ENCODE data around the gene TBC1D2B. TPM values are rescaled to one million over a fixed set of nuclear protein-coding genes. Genes with fewer than 3 reads are reported as not detected.
"Not testable (repeated sequence)": the region's sequence is repeated elsewhere in the genome, so short reads cannot be mapped to it uniquely, and the experiment has no call there.

TBC1D2B gene
- total RNA-seq, 6 donors from 2014 or later, result 31.5 to 103 (median 64.2) TPM

GRCh38 chr15:77998592-77998991 lies 78.9 kb downstream of the TBC1D2B start:
- TF ChIP-seq EP300 (IDR thresholded peaks at IDR 0.05) (no peak), POLR2AphosphoS5 (IDR thresholded peaks at IDR 0.05) (no peak), CTCF (IDR thresholded peaks at IDR 0.05) (no peak), POLR2A (IDR thresholded peaks at IDR 0.05) (no peak)
- WGBS, 2 donors, result 90 to 95% methylated on average over 6 to 8 of the region's 8 CpGs

GRCh38 chr15:77997761-77998554 lies 79.6 kb downstream of the TBC1D2B start:
- H3K4me3 ChIP-seq; ATAC-seq (ENCODE audit: low FRiP score in 2 of 2); H3K27me3 ChIP-seq; H3K9me3 ChIP-seq: not testable (repeated sequence)
- peaks cover 17 to 30% (median 18%) of the 10 kb centered on the region in 4 donors for H3K4me1 ChIP-seq
- WGBS, 2 donors, result 93 to 94% methylated on average over 23 of the region's 23 CpGs
- peak overlapping the region in 3 of 4 donors; percentile 16 to 46 (median 42) for H3K27ac ChIP-seq
- H3K36me3 ChIP-seq, result peaks cover 16 to 79% (median 54%) of the 10 kb centered on the region in 4 donors
- DNase-seq, result peak in 1 of 2 donors; percentile 46

More at GRCh38 chr15:77998592-77998991, 78.9 kb downstream of the TBC1D2B start:
- peaks cover 12 to 30% (median 18%) of the 10 kb centered on the region in 4 donors for H3K4me1 ChIP-seq
- no peaks in the 10 kb centered on the region for H3K27me3 ChIP-seq
- H3K36me3 ChIP-seq, result peaks cover 16 to 82% (median 59%) of the 10 kb centered on the region in 4 donors
- no peaks in the 10 kb centered on the region for H3K9me3 ChIP-seq
- ATAC-seq (ENCODE audit: low FRiP score in 2 of 2), result no peak
- H3K4me3 ChIP-seq, result no peak overlapping the region
- DNase-seq, result peak in 1 of 2 donors; percentile 50
- H3K27ac ChIP-seq, result peak overlapping the region in 2 of 4 donors; percentile 16 to 42

GRCh38 chr15:77997221-77997620 lies 80.3 kb downstream of the TBC1D2B start:
- H3K9me3 ChIP-seq; H3K27me3 ChIP-seq; ATAC-seq (ENCODE audit: low FRiP score in 2 of 2); H3K4me3 ChIP-seq: not testable (repeated sequence)
- Histone ChIP-seq H3K27ac (peak overlapping the region in 2 of 4 donors; percentile 42 to 46), H3K4me1 (peaks cover 18 to 30% (median 19%) of the 10 kb centered on the region in 4 donors), H3K36me3 (peaks cover 13 to 72% (median 47%) of the 10 kb centered on the region in 4 donors)
- peak in 1 of 2 donors; percentile 46 for DNase-seq
- WGBS, 2 donors, result 92 to 100% methylated on average over 2 to 6 of the region's 6 CpGs

GRCh38 chr15:77996713-77997171 lies 80.8 kb downstream of the TBC1D2B start:
- not testable (repeated sequence) for H3K27me3 ChIP-seq, H3K9me3 ChIP-seq, DNase-seq, H3K4me3 ChIP-seq
- 61 to 70% methylated on average over 3 to 4 of the region's 4 CpGs for WGBS, 2 donors
- Histone ChIP-seq H3K4me1 (peaks cover 18 to 30% (median 19%) of the 10 kb centered on the region in 4 donors), H3K27ac (peak overlapping the region in 1 of 4 donors; percentile 42), H3K36me3 (peaks cover 13 to 67% (median 42%) of the 10 kb centered on the region in 4 donors)
- ATAC-seq (ENCODE audit: low FRiP score in 2 of 2), result peak in 1 of 2 donors; percentile 42

GRCh38 chr15:77996226-77996625 lies 81.3 kb downstream of the TBC1D2B start:
- DNase-seq; H3K27ac ChIP-seq; H3K27me3 ChIP-seq; H3K9me3 ChIP-seq; H3K4me3 ChIP-seq; ATAC-seq (ENCODE audit: low FRiP score in 2 of 2): not testable (repeated sequence)
- 81 to 82% methylated on average over 6 to 8 of the region's 8 CpGs for WGBS, 2 donors
- H3K4me1 ChIP-seq, result peaks cover 18 to 35% (median 20%) of the 10 kb centered on the region in 4 donors
- H3K36me3 ChIP-seq, result peaks cover 9 to 62% (median 37%) of the 10 kb centered on the region in 4 donors

GRCh38 chr15:77995537-77995918 lies 82.0 kb downstream of the TBC1D2B start:
- not testable (repeated sequence) for H3K4me3 ChIP-seq; ATAC-seq (ENCODE audit: low FRiP score in 2 of 2); H3K27me3 ChIP-seq; DNase-seq; H3K9me3 ChIP-seq
- Histone ChIP-seq H3K27ac (peak overlapping the region in 1 of 4 donors; percentile 81), H3K4me1 (peaks cover 24 to 36% (median 25%) of the 10 kb centered on the region in 4 donors), H3K36me3 (peaks cover 4 to 55% (median 31%) of the 10 kb centered on the region in 4 donors)
- 83 to 87% methylated on average over 3 to 4 of the region's 4 CpGs for WGBS, 2 donors

GRCh38 chr15:77994893-77995536 lies 82.5 kb downstream of the TBC1D2B start:
- H3K9me3 ChIP-seq, H3K4me3 ChIP-seq, DNase-seq, H3K27me3 ChIP-seq: not testable (repeated sequence)
- peak in 1 of 2 donors; percentile 58 for ATAC-seq (ENCODE audit: low FRiP score in 2 of 2)
- peak in 1 of 2 donors; percentile 31 for TF ChIP-seq POLR2AphosphoS5 (IDR thresholded peaks at IDR 0.05)
- WGBS, 2 donors, result 68 to 80% methylated on average over 7 to 14 of the region's 15 CpGs
- Histone ChIP-seq H3K36me3 (peaks cover 4 to 50% (median 28%) of the 10 kb centered on the region in 4 donors), H3K4me1 (peaks cover 21 to 36% (median 30%) of the 10 kb centered on the region in 4 donors), H3K27ac (peak overlapping the region; percentile 30 to 81 (median 75))

All from upper lobe of left lung (tissue), 6 donors.